HepG2 (cell line): ENCODE results near the gene ANP32A. TPM values are rescaled to one million over a fixed set of nuclear protein-coding genes. Genes with fewer than 3 reads are reported as not detected.
A peak's percentile ranks its signal among the peaks of the same experiment; 100 is the strongest.

ENCODE experiments used
- CEBPG ChIP-seq: IDR thresholded peaks from 2 replicates; pipeline ENCODE4 v1.6.1; 2016
- FLYWCH1 ChIP-seq: sonication (generic); formaldehyde crosslinking; IDR thresholded peaks from 2 replicates; pipeline ENCODE4 v1.8.1; 2023; ENCODE audit warnings: mild to moderate bottlenecking, missing genetic modification reagents
- FOSL1 ChIP-seq: sonication (generic); formaldehyde crosslinking; IDR thresholded peaks from 2 replicates; pipeline ENCODE4 v1.9.0; 2021; ENCODE audit warnings: missing genetic modification reagents, borderline replicate concordance
- HNRNPLL ChIP-seq: fragments of 200-400 bp; formaldehyde crosslinking; IDR thresholded peaks from 2 replicates; pipeline ENCODE4 v1.6.1; 2017; ENCODE audit warnings: mild to moderate bottlenecking, low read depth, low read length; ENCODE audit not compliant: poor library complexity, severe bottlenecking
- JARID2 ChIP-seq: sonication (generic); formaldehyde crosslinking; IDR thresholded peaks from 2 replicates; pipeline ENCODE4 v1.8.1; 2023; ENCODE audit warnings: missing genetic modification reagents, inconsistent platforms; ENCODE audit not compliant: insufficient replicate concordance
- MED1 ChIP-seq: sonication (generic); formaldehyde crosslinking; IDR thresholded peaks from 2 replicates; pipeline ENCODE4 v1.4.0; 2020; ENCODE audit warnings: missing genetic modification reagents
- NFE2 ChIP-seq: sonication (generic); formaldehyde crosslinking; IDR thresholded peaks from 2 replicates; pipeline ENCODE4 v1.4.0; 2020; ENCODE audit warnings: missing genetic modification reagents
- NONO ChIP-seq, 2 experiments: fragments of 450-650 bp in 1 of 2; sonication (generic) in 1 of 2; formaldehyde crosslinking in 1 of 2; IDR thresholded peaks in 1 of 2; conservative IDR thresholded peaks in 1 of 2; 2 replicates each; pipeline versions ENCODE4 v1.6.1 to v1.8.0; 2017 to 2022; ENCODE audit warnings: mild to moderate bottlenecking in 1 of 2, missing genetic modification reagents in 1 of 2, moderate library complexity in 1 of 2
- THAP11 ChIP-seq: IDR thresholded peaks from 2 replicates; pipeline ENCODE4 v1.6.1; 2016; ENCODE audit warnings: missing biosample characterization, missing genetic modification reagents
- U2AF2 ChIP-seq: fragments of 200-400 bp; formaldehyde crosslinking; IDR thresholded peaks from 2 replicates; pipeline ENCODE4 v1.6.1; 2017; ENCODE audit warnings: low read depth, mild to moderate bottlenecking, low read length
- ZBTB1 ChIP-seq: sonication (generic); formaldehyde crosslinking; IDR thresholded peaks from 2 replicates; pipeline ENCODE4 v1.4.0; 2020; ENCODE audit warnings: missing genetic modification reagents, borderline replicate concordance
- ZEB1 ChIP-seq: IDR thresholded peaks from 2 replicates; pipeline ENCODE4 v1.6.1; 2012; ENCODE audit warnings: mild to moderate bottlenecking, low read depth, inconsistent platforms; ENCODE audit not compliant: insufficient replicate concordance
- ZFP90 ChIP-seq: sonication (generic); formaldehyde crosslinking; IDR thresholded peaks from 2 replicates; pipeline ENCODE4 v1.8.0; 2022; ENCODE audit warnings: missing genetic modification reagents, mild to moderate bottlenecking, inconsistent platforms, borderline replicate concordance
- ZNF275 ChIP-seq: sonication (generic); formaldehyde crosslinking; IDR thresholded peaks from 2 replicates; pipeline ENCODE4 v1.8.0; 2022; ENCODE audit warnings: missing genetic modification reagents, mild to moderate bottlenecking, inconsistent platforms, borderline replicate concordance
- ZNF33A ChIP-seq: sonication (generic); formaldehyde crosslinking; IDR thresholded peaks from 2 replicates; pipeline ENCODE4 v1.5.1; 2020; ENCODE audit warnings: missing genetic modification reagents, mild to moderate bottlenecking, moderate library complexity, borderline replicate concordance
- ZNF343 ChIP-seq: sonication (generic); formaldehyde crosslinking; IDR thresholded peaks from 2 replicates; pipeline ENCODE4 v1.4.0; 2020; ENCODE audit warnings: mild to moderate bottlenecking, missing genetic modification reagents
- ZNF44 ChIP-seq: sonication (generic); formaldehyde crosslinking; IDR thresholded peaks from 2 replicates; pipeline ENCODE4 v1.5.1; 2020; ENCODE audit warnings: mild to moderate bottlenecking, missing genetic modification reagents
- polyA plus RNA-seq, 8 experiments: library from polyadenylated mRNA; depleted of rRNA in 3 of 8; stranded (reverse) in 7 of 8; unstranded in 1 of 8; fragments of >200 nt; fragmentation: Illumina TruSeq in 4 of 8; extraction: Trizol in 4 of 8; gene quantifications; 2 replicates each; pipeline versions ENCODE4 v1.2.1 to v1.2.3, GENCODE V29; 2011 to 2016; ENCODE audit warnings: low read depth in 4 of 8, missing spikeins in 1 of 8, mixed read lengths in 1 of 8; ENCODE audit not compliant: insufficient read depth in 1 of 8
- total RNA-seq, 5 experiments: library from RNA; depleted of rRNA; stranded (reverse); fragments of >200 nt; fragmentation: Illumina TruSeq; extraction: Trizol; gene quantifications; 2 replicates each; pipeline ENCODE4 v1.2.3, GENCODE V29; 2016; ENCODE audit warnings: low read depth in 1 of 5
- TF ChIP-seq, protein P1 (sequence below): IDR thresholded peaks from 2 replicates; pipeline ENCODE4 v1.6.1; 2016; ENCODE audit warnings: control low read depth
- TF ChIP-seq, protein P2 (sequence below): IDR thresholded peaks from 2 replicates; pipeline ENCODE4 v1.4.0; 2020; ENCODE audit warnings: mild to moderate bottlenecking, missing genetic modification reagents
- TF ChIP-seq, protein P3 (sequence below): fragments of 450-650 bp; IDR thresholded peaks from 2 replicates; pipeline ENCODE4 v1.6.1; 2017; ENCODE audit warnings: mild to moderate bottlenecking

ANP32A gene
- total and polyA plus RNA-seq, 2 of the 13 experiments (the other 11 are each of a cell fraction or from before 2014, with no cell fraction given) = 60.6 to 206 TPM

DNA sequence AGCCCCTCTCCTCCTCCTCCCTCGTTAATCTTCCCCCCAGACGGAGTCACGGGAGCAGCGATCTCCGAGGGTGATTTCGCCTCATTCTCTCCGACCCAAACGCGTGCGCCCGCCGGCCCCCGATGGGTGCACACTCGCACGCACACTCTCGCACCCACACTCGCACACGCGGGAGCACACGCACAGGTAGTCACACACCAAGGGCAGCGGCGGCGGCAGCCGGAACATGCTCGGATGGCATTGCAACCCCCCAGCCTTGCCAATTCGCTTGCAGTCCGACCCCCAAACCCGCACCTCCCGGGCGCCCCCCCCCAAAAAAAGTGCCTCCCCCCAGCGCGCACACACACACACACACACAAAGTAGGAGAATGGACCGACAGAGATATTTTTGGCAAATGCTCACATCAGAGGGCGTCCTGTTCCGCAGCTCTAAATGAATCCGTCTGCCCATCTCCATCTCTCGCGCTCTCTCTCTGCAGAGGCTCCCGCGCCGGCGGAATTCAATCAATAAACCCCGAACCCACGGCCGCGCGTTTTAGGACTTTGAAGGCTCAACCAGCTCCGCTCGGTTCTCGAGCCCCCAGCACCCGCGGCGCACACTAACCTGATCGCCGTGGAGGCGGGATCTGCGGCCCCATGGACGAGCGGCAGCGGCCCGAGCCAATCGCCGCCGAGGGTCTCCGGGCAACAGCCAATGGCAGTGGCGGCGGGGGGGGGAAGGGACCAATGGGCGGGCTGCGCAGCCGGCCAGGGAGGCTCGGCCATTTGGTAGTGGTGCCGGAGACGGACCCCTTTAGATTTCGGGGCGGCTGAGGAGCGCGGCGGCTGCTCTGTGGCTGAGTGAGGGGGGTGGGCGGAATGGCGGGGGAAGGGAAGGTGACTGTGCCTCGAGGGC is at the start of gene ANP32A (continued):
- TF ChIP-seq, protein P1, sequence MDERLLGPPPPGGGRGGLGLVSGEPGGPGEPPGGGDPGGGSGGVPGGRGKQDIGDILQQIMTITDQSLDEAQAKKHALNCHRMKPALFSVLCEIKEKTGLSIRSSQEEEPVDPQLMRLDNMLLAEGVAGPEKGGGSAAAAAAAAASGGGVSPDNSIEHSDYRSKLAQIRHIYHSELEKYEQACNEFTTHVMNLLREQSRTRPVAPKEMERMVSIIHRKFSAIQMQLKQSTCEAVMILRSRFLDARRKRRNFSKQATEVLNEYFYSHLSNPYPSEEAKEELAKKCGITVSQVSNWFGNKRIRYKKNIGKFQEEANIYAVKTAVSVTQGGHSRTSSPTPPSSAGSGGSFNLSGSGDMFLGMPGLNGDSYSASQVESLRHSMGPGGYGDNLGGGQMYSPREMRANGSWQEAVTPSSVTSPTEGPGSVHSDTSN = peak; percentile 94
- 0 out of 2 replicates have a peak, but pooled peaks have one; percentile 31 for TF ChIP-seq ZNF343 (CRISPR knock-in tag)
- no peak for TF ChIP-seq ZNF275 (CRISPR knock-in tag)
- peak; percentile 7; the same call in 1 of the 2 replicates for TF ChIP-seq MED1 (CRISPR knock-in tag)
- no peak for TF ChIP-seq FLYWCH1 (CRISPR knock-in tag)
- TF ChIP-seq, protein P2, sequence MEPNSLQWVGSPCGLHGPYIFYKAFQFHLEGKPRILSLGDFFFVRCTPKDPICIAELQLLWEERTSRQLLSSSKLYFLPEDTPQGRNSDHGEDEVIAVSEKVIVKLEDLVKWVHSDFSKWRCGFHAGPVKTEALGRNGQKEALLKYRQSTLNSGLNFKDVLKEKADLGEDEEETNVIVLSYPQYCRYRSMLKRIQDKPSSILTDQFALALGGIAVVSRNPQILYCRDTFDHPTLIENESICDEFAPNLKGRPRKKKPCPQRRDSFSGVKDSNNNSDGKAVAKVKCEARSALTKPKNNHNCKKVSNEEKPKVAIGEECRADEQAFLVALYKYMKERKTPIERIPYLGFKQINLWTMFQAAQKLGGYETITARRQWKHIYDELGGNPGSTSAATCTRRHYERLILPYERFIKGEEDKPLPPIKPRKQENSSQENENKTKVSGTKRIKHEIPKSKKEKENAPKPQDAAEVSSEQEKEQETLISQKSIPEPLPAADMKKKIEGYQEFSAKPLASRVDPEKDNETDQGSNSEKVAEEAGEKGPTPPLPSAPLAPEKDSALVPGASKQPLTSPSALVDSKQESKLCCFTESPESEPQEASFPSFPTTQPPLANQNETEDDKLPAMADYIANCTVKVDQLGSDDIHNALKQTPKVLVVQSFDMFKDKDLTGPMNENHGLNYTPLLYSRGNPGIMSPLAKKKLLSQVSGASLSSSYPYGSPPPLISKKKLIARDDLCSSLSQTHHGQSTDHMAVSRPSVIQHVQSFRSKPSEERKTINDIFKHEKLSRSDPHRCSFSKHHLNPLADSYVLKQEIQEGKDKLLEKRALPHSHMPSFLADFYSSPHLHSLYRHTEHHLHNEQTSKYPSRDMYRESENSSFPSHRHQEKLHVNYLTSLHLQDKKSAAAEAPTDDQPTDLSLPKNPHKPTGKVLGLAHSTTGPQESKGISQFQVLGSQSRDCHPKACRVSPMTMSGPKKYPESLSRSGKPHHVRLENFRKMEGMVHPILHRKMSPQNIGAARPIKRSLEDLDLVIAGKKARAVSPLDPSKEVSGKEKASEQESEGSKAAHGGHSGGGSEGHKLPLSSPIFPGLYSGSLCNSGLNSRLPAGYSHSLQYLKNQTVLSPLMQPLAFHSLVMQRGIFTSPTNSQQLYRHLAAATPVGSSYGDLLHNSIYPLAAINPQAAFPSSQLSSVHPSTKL (CRISPR knock-in tag) = no peak
- peak; percentile 42 for TF ChIP-seq HNRNPLL
- TF ChIP-seq NFE2 (CRISPR knock-in tag) = no peak
- no peak for TF ChIP-seq JARID2 (CRISPR knock-in tag)
- no peak; the same call in 1 of the 2 replicates for TF ChIP-seq ZFP90
- peak; percentile 32; the same call in 1 of the 2 replicates for TF ChIP-seq THAP11 (CRISPR knock-in tag)
- TF ChIP-seq ZBTB1 (CRISPR knock-in tag) = no peak
- no peak for TF ChIP-seq ZEB1
- no peak for TF ChIP-seq ZNF33A (CRISPR knock-in tag)
- no peak for TF ChIP-seq U2AF2
- TF ChIP-seq FOSL1 (CRISPR knock-in tag) = no peak
- TF ChIP-seq, protein P3, sequence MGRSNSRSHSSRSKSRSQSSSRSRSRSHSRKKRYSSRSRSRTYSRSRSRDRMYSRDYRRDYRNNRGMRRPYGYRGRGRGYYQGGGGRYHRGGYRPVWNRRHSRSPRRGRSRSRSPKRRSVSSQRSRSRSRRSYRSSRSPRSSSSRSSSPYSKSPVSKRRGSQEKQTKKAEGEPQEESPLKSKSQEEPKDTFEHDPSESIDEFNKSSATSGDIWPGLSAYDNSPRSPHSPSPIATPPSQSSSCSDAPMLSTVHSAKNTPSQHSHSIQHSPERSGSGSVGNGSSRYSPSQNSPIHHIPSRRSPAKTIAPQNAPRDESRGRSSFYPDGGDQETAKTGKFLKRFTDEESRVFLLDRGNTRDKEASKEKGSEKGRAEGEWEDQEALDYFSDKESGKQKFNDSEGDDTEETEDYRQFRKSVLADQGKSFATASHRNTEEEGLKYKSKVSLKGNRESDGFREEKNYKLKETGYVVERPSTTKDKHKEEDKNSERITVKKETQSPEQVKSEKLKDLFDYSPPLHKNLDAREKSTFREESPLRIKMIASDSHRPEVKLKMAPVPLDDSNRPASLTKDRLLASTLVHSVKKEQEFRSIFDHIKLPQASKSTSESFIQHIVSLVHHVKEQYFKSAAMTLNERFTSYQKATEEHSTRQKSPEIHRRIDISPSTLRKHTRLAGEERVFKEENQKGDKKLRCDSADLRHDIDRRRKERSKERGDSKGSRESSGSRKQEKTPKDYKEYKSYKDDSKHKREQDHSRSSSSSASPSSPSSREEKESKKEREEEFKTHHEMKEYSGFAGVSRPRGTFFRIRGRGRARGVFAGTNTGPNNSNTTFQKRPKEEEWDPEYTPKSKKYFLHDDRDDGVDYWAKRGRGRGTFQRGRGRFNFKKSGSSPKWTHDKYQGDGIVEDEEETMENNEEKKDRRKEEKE = no peak
- TF ChIP-seq CEBPG (CRISPR knock-in tag) = no peak
- TF ChIP-seq NONO (IDR thresholded peaks at IDR 0.05) = no peak
- TF ChIP-seq NONO (CRISPR knock-in tag; conservative IDR thresholded peaks at IDR 0.05) = 0 out of 2 replicates have a peak, but pooled peaks have one; percentile 20
- no peak for TF ChIP-seq ZNF44
